Natural killer cell (primary cell): ENCODE measurements around the gene INPP4B. TPM values are rescaled to one million over a fixed set of nuclear protein-coding genes. Genes with fewer than 3 reads are reported as not detected.

ENCODE experiments used
- ATAC-seq, 3 donors: fragments of 150-1000 bp in 2 of 3; fragments of 200-7000 bp in 1 of 3; cut with Tn5 transposase; 1 replicate in 1 of 3; 2 replicates in 2 of 3; pipeline ENCODE4 v1.10.0; 2021; ENCODE audit warnings: mild to moderate bottlenecking in 2 of 3, moderate library complexity in 2 of 3
- DNase-seq, 2 donors: peaks; one replicate each; pipeline versions ENCODE4 v3.0.0 to v3.0.0-alpha.2; 2013 to 2021; ENCODE audit warnings: mixed read lengths in 1 of 2
- H3K27ac ChIP-seq: one replicate; pipeline ENCODE4 v1.5.1; 2013; ENCODE audit warnings: mild to moderate bottlenecking, low read length
- H3K27me3 ChIP-seq: one replicate; pipeline ENCODE4 v1.6.1; 2013; ENCODE audit warnings: low read length; ENCODE audit not compliant: control insufficient read depth, insufficient read depth
- H3K36me3 ChIP-seq: one replicate; pipeline ENCODE4 v1.6.1; 2013; ENCODE audit warnings: low read length; ENCODE audit not compliant: control insufficient read depth, insufficient read depth
- H3K4me1 ChIP-seq: one replicate; pipeline ENCODE4 v1.6.1; 2013; ENCODE audit warnings: low read length; ENCODE audit not compliant: control insufficient read depth, insufficient read depth
- H3K4me3 ChIP-seq: one replicate; pipeline ENCODE4 v1.5.1; 2013; ENCODE audit warnings: low read length
- H3K9me3 ChIP-seq: one replicate; pipeline ENCODE4 v1.6.1; 2013; ENCODE audit warnings: low read length; ENCODE audit not compliant: control insufficient read depth, insufficient read depth
- H3K27ac Mint-ChIP-seq, 2 donors: one replicate each; pipeline ENCODE4 v1.8.0; 2022; ENCODE audit warnings: mild to moderate bottlenecking in 2 of 2, mixed read lengths in 2 of 2, moderate library complexity in 1 of 2
- H3K27me3 Mint-ChIP-seq, 2 donors: one replicate each; pipeline ENCODE4 v1.8.0; 2022; ENCODE audit warnings: low read depth in 2 of 2, mixed read lengths in 2 of 2
- H3K36me3 Mint-ChIP-seq: one replicate; pipeline ENCODE4 v1.8.0; 2022; ENCODE audit warnings: mixed read lengths
- H3K4me1 Mint-ChIP-seq, 2 donors: one replicate each; pipeline ENCODE4 v1.8.0; 2022; ENCODE audit warnings: mixed read lengths in 2 of 2
- H3K4me3 Mint-ChIP-seq: one replicate; pipeline ENCODE4 v1.8.0; 2022; ENCODE audit warnings: mild to moderate bottlenecking, moderate library complexity, mixed read lengths
- H3K9me3 Mint-ChIP-seq, 2 donors: one replicate each; pipeline ENCODE4 v1.8.0; 2022; ENCODE audit warnings: mixed read lengths in 2 of 2
- WGBS: methylation state at CpG from one replicate; pipeline ENCODE4 v1.1.7; 2013; ENCODE audit warnings: missing lambda C conversion rate; ENCODE audit not compliant: insufficient coverage; 5-methylcytosine and 5-hydroxymethylcytosine counted together
- intact Hi-C: fragments of 100-400 bp; cut with micrococcal nuclease; formaldehyde crosslinking; loops from one replicate; pipeline ENCODE4 v1.14.2; 2022
- total RNA-seq, 4 donors: library from RNA; stranded (reverse); fragments of 120-200 nt in 1 of 4; gene quantifications; one replicate each; pipeline versions ENCODE4 v1.2.3 to v1.2.4, GENCODE V29; 2013 to 2022
- TF ChIP-seq, protein P1 (sequence below): fragments of 200-600 bp; IDR thresholded peaks from one replicate; pipeline ENCODE4 v1.8.0; 2022; ENCODE audit warnings: antibody characterized with exemption

Gene INPP4B
- total RNA-seq, 3 donors from 2014 or later (not counting 1 experiment from before 2014, with no cell fraction given) = 2.4 to 6.2 (median 4.5) TPM

DNA sequence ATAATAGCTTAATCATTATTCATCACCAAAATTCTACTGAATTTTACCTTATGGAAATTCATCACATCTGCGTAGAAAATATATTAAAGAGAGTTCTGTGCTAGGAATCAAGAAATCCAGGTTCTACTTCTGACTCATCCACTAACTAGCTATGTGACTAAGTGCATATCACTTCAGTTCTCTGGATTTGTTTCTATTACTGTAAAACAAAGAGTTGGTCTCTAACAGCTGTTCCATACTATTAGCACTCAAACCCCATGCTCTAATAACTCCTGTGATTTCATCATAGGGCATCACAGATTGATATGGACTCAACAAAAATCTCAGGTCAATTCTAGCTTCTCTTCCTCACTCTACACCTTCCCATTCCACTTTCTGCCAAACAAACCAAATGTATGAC lies 572.0 kb downstream of the INPP4B start:
- WGBS = no CpG with 5 or more reads among the region's 1 CpG
- Histone ChIP-seq H3K4me1 (no peaks in the 10 kb centered on the region), H3K27me3 (no peaks in the 10 kb centered on the region), H3K9me3 (no peaks in the 10 kb centered on the region), H3K36me3 (no peaks in the 10 kb centered on the region), H3K27ac (no peak overlapping the region), H3K4me3 (no peak overlapping the region)
- no peak for ATAC-seq
- TF ChIP-seq, protein P1, sequence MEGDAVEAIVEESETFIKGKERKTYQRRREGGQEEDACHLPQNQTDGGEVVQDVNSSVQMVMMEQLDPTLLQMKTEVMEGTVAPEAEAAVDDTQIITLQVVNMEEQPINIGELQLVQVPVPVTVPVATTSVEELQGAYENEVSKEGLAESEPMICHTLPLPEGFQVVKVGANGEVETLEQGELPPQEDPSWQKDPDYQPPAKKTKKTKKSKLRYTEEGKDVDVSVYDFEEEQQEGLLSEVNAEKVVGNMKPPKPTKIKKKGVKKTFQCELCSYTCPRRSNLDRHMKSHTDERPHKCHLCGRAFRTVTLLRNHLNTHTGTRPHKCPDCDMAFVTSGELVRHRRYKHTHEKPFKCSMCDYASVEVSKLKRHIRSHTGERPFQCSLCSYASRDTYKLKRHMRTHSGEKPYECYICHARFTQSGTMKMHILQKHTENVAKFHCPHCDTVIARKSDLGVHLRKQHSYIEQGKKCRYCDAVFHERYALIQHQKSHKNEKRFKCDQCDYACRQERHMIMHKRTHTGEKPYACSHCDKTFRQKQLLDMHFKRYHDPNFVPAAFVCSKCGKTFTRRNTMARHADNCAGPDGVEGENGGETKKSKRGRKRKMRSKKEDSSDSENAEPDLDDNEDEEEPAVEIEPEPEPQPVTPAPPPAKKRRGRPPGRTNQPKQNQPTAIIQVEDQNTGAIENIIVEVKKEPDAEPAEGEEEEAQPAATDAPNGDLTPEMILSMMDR = no peak
- Mint-ChIP-seq H3K36me3 (no peaks in the 10 kb centered on the region), H3K4me1 (no peaks in the 10 kb centered on the region), H3K9me3 (peaks cover 0 to 2% of the 10 kb centered on the region in 2 donors), H3K4me3 (no peak overlapping the region), H3K27ac (no peak overlapping the region), H3K27me3 (no peaks in the 10 kb centered on the region)
- no peak for DNase-seq
- intact Hi-C loops = no loop called here

DNA sequence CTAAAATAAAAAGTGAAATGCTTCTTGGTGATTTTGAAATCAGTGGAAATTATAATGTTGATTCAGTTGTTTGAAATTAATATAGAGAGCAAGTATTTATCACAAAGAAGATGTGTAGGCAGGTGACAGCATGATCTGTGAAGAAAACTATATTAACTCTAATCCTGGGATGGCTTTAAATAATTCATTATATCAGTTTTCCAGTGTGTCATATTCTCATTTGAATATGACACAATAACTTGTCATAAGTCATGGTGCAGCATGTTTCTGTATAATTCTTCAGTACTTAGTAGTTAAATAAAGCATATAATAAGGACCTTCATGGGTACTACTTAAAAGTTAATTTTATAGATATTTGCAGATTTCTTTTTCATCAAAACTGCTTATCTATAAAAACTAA lies 573.6 kb downstream of the INPP4B start:
- H3K4me1 Mint-ChIP-seq = no peaks in the 10 kb centered on the region
- peaks cover 0 to 2% of the 10 kb centered on the region in 2 donors for H3K9me3 Mint-ChIP-seq
- H3K27me3 Mint-ChIP-seq = no peaks in the 10 kb centered on the region
- no peaks in the 10 kb centered on the region for H3K36me3 Mint-ChIP-seq
- H3K4me3 Mint-ChIP-seq = no peak overlapping the region
- H3K27ac Mint-ChIP-seq = no peak overlapping the region
- intact Hi-C loops = no loop called here
- Histone ChIP-seq H3K27me3 (no peaks in the 10 kb centered on the region), H3K9me3 (no peaks in the 10 kb centered on the region), H3K36me3 (no peaks in the 10 kb centered on the region), H3K4me1 (no peaks in the 10 kb centered on the region), H3K4me3 (no peak overlapping the region), H3K27ac (no peak overlapping the region)
- ATAC-seq (no peak), DNase-seq (no peak)
- TF ChIP-seq, protein P1 = no peak

DNA sequence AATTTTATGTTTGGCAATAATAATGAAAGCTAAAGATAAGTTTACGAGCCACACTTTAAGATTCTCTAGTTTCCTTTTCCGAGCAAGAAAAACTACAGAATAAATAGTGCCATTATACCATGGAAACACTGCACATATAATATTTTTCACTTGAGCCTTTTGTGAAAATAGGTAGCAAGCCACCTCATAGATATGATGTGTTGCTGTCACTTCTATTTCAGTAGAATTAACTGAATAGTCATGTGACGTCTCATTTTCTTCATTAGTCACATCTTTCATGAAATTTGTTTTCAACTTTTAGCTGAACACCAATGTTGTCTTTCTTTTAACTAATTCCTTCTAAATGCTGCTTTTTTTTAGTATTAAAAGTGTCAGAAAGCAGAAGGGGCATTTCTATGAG lies 574.3 kb downstream of the INPP4B start:
- intact Hi-C loops = no loop called here
- DNase-seq = no peak
- Mint-ChIP-seq H3K4me3 (no peak overlapping the region), H3K27ac (no peak overlapping the region), H3K4me1 (no peaks in the 10 kb centered on the region), H3K27me3 (no peaks in the 10 kb centered on the region), H3K36me3 (no peaks in the 10 kb centered on the region), H3K9me3 (peaks cover 0 to 2% of the 10 kb centered on the region in 2 donors)
- no CpG with 5 or more reads among the region's 3 CpGs for WGBS
- H3K36me3 ChIP-seq = no peaks in the 10 kb centered on the region
- TF ChIP-seq, protein P1 = no peak
- no peak overlapping the region for H3K27ac ChIP-seq
- H3K4me1 ChIP-seq = no peaks in the 10 kb centered on the region
- H3K27me3 ChIP-seq = no peaks in the 10 kb centered on the region
- ATAC-seq = no peak
- H3K4me3 ChIP-seq = no peak overlapping the region
- H3K9me3 ChIP-seq = no peaks in the 10 kb centered on the region

DNA sequence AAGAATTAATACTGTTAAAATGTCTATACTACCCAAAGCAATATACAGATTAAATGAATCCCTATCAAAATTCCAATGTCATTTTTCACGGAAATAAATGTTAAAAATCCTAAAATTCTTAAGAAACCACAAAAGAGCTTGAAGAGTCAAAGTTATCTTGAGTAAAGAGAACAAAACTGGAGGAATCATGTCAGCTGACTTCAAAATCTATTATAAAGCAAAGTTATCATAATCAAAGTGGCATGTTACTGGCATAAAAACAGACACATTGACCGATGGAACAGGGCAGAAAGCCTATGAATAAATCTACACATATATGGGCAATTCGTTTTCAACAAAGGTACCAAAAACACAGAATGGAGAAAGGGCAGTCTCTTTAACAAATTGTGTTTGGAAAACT lies 579.0 kb downstream of the INPP4B start:
- H3K9me3 ChIP-seq = no peaks in the 10 kb centered on the region
- Mint-ChIP-seq H3K4me3 (no peak overlapping the region), H3K4me1 (no peaks in the 10 kb centered on the region), H3K27ac (no peak overlapping the region), H3K27me3 (no peaks in the 10 kb centered on the region), H3K36me3 (no peaks in the 10 kb centered on the region), H3K9me3 (peaks cover 0 to 4% of the 10 kb centered on the region in 2 donors)
- no peak for DNase-seq
- no peaks in the 10 kb centered on the region for H3K36me3 ChIP-seq
- no peaks in the 10 kb centered on the region for H3K27me3 ChIP-seq
- no peak for ATAC-seq
- 92% methylated on average over 2 of the region's 3 CpGs for WGBS
- H3K27ac ChIP-seq = no peak overlapping the region
- intact Hi-C loops = no loop called here
- TF ChIP-seq, protein P1 = no peak
- H3K4me3 ChIP-seq = no peak overlapping the region
- H3K4me1 ChIP-seq = no peaks in the 10 kb centered on the region
